ENCODE measurements around the gene STT3B. TPM values are rescaled to one million over a fixed set of nuclear protein-coding genes. Genes with fewer than 3 reads are reported as not detected.

The STT3B gene
- total RNA-seq, 2 donors from 2014 or later, result 126 to 199 TPM

DNA sequence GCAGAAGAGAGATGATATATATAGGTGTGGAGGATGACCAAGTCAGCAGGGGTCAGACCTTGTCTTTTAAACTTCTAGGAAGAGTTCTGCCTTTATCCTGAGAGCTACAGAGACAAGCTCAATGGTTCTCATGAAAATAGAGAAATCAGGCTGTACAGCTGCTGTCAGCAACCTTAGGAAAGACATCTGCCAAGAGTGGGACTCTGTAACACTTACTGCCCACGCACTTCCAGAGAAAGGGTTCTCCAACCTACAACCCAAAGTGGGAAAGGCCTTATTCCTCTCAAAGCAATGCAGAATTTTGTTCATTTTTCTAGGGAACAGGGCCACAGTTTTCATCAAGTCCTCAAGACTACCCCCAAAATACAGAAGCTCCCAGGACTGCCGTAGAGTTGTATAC is 138.7 kb downstream of the STT3B start:
- Histone ChIP-seq H3K9ac (ENCODE audit: extremely low read depth, low read length, poor library complexity, severe bottlenecking) (no peak overlapping the region), H3K4me3 (ENCODE audit: low read length) (no peak overlapping the region), H3K27me3 (ENCODE audit: control insufficient read depth, insufficient read depth, low read length, poor library complexity, severe bottlenecking) (no peaks in the 10 kb centered on the region), H3K4me1 (ENCODE audit: control insufficient read depth, insufficient read depth, low read length) (no peaks in the 10 kb centered on the region), H3K9me3 (ENCODE audit: control insufficient read depth, low read length) (no peaks in the 10 kb centered on the region), H3K36me3 (ENCODE audit: control insufficient read depth, insufficient read depth, low read length) (no peaks in the 10 kb centered on the region), H3K27ac (ENCODE audit: low read depth, low read length) (no peak overlapping the region)
- no peak overlapping the region for H3K4me3 Mint-ChIP-seq
- H3K9me3 Mint-ChIP-seq, result no peaks in the 10 kb centered on the region
- no peaks in the 10 kb centered on the region for H3K27me3 Mint-ChIP-seq (ENCODE audit: insufficient read depth)
- H3K27ac Mint-ChIP-seq, result no peak overlapping the region
- H3K36me3 Mint-ChIP-seq (ENCODE audit: low read depth), result peaks cover 4% of the 10 kb centered on the region
- 90 to 95% methylated on average over 2 of the region's 2 CpGs for WGBS, 2 experiments (ENCODE audit: insufficient coverage in 1 of 2, insufficient read length in 1 of 2)
- TF ChIP-seq, protein P1, sequence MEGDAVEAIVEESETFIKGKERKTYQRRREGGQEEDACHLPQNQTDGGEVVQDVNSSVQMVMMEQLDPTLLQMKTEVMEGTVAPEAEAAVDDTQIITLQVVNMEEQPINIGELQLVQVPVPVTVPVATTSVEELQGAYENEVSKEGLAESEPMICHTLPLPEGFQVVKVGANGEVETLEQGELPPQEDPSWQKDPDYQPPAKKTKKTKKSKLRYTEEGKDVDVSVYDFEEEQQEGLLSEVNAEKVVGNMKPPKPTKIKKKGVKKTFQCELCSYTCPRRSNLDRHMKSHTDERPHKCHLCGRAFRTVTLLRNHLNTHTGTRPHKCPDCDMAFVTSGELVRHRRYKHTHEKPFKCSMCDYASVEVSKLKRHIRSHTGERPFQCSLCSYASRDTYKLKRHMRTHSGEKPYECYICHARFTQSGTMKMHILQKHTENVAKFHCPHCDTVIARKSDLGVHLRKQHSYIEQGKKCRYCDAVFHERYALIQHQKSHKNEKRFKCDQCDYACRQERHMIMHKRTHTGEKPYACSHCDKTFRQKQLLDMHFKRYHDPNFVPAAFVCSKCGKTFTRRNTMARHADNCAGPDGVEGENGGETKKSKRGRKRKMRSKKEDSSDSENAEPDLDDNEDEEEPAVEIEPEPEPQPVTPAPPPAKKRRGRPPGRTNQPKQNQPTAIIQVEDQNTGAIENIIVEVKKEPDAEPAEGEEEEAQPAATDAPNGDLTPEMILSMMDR (conservative IDR thresholded peaks at IDR 0.05), result no peak
- H3K4me1 Mint-ChIP-seq, result peaks cover 3% of the 10 kb centered on the region
- no peak for DNase-seq

- TF ChIP-seq, protein P1 (conservative IDR thresholded peaks at IDR 0.05), result no peak
- Histone ChIP-seq H3K9ac (ENCODE audit: extremely low read depth, low read length, poor library complexity, severe bottlenecking) (no peak overlapping the region), H3K27me3 (ENCODE audit: control insufficient read depth, insufficient read depth, low read length, poor library complexity, severe bottlenecking) (no peaks in the 10 kb centered on the region), H3K36me3 (ENCODE audit: control insufficient read depth, insufficient read depth, low read length) (no peaks in the 10 kb centered on the region), H3K4me1 (ENCODE audit: control insufficient read depth, insufficient read depth, low read length) (no peaks in the 10 kb centered on the region), H3K9me3 (ENCODE audit: control insufficient read depth, low read length) (no peaks in the 10 kb centered on the region), H3K27ac (ENCODE audit: low read depth, low read length) (no peak overlapping the region), H3K4me3 (ENCODE audit: low read length) (no peak overlapping the region)
- Mint-ChIP-seq H3K4me1 (peaks cover 3% of the 10 kb centered on the region), H3K4me3 (no peak overlapping the region), H3K36me3 (ENCODE audit: low read depth) (peaks cover 4% of the 10 kb centered on the region), H3K9me3 (no peaks in the 10 kb centered on the region), H3K27ac (no peak overlapping the region), H3K27me3 (ENCODE audit: insufficient read depth) (no peaks in the 10 kb centered on the region)
- 91 to 94% methylated on average over 3 of the region's 6 CpGs for WGBS, 2 experiments (ENCODE audit: insufficient coverage in 1 of 2, insufficient read length in 1 of 2)
- DNase-seq, result no peak
Measured at GRCh38 chr3:31671976-31672375, 139.3 kb downstream of the STT3B start.

DNA sequence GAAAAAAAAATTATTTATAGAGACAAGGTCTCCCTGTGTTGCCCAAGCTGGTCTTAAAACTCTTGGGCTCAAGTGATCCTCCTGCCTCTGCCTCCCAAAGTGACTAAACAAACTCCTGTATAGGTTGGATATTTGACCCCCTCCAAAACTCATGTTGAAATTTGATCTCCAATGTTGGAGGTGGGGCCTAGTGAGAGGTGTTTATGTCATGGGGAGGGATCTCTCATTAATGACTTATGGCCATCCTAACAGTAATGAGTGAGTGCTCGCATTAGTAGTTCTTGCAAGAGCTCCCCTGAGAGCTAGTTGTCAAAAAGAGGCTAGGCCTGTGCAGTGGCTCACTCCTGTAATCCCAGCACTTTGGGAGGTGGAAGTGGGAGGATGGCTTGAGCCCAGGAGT is 141.2 kb downstream of the STT3B start:
- WGBS, 2 experiments (ENCODE audit: insufficient coverage in 1 of 2, insufficient read length in 1 of 2), result 100% methylated on average over 1 of the region's 1 CpG; no CpG with 5 or more reads in 1 of the 2 experiments
- Mint-ChIP-seq H3K4me1 (peaks cover 10% of the 10 kb centered on the region), H3K9me3 (no peaks in the 10 kb centered on the region), H3K27ac (no peak overlapping the region), H3K4me3 (no peak overlapping the region), H3K27me3 (ENCODE audit: insufficient read depth) (no peaks in the 10 kb centered on the region), H3K36me3 (ENCODE audit: low read depth) (peaks cover 4% of the 10 kb centered on the region)
- H3K36me3 ChIP-seq (ENCODE audit: control insufficient read depth, insufficient read depth, low read length), result no peaks in the 10 kb centered on the region
- no peak overlapping the region for H3K27ac ChIP-seq (ENCODE audit: low read depth, low read length)
- H3K9ac ChIP-seq (ENCODE audit: extremely low read depth, low read length, poor library complexity, severe bottlenecking), result no peak overlapping the region
- H3K4me1 ChIP-seq (ENCODE audit: control insufficient read depth, insufficient read depth, low read length), result no peaks in the 10 kb centered on the region
- TF ChIP-seq, protein P1 (conservative IDR thresholded peaks at IDR 0.05), result no peak
- no peaks in the 10 kb centered on the region for H3K9me3 ChIP-seq (ENCODE audit: control insufficient read depth, low read length)
- no peak for DNase-seq
- H3K4me3 ChIP-seq (ENCODE audit: low read length), result no peak overlapping the region
- no peaks in the 10 kb centered on the region for H3K27me3 ChIP-seq (ENCODE audit: control insufficient read depth, insufficient read depth, low read length, poor library complexity, severe bottlenecking)
